ENCODE measurements around the gene TTR.

GRCh38 chr18:31606265-31606664 is 14.6 kb downstream of the TTR start:
- TF ChIP-seq POLR2A (IDR thresholded peaks at IDR 0.05; ENCODE audit: low read length), result no peak
- no peak for TF ChIP-seq GATA1 (IDR thresholded peaks at IDR 0.05; ENCODE audit: low read depth, low read length)

All from erythroblast (primary cell).